Stimulated activated CD8-positive, alpha-beta memory T cell treated with anti-CD3 and anti-CD28 coated beads, Interleukin-15, amount 100 ng/mL, for 4 hours (primary cell): ENCODE data around the gene LOXL1.
"Not testable (repeated sequence)": the region's sequence is repeated elsewhere in the genome, so short reads cannot be mapped to it uniquely, and the experiment has no call there.

Experiments
- DNase-seq, 2 donors: peaks; one replicate each; pipeline ENCODE4 v3.0.0-alpha.2; 2020; ENCODE audit warnings: low read depth in 2 of 2

The LOXL1 gene

DNA sequence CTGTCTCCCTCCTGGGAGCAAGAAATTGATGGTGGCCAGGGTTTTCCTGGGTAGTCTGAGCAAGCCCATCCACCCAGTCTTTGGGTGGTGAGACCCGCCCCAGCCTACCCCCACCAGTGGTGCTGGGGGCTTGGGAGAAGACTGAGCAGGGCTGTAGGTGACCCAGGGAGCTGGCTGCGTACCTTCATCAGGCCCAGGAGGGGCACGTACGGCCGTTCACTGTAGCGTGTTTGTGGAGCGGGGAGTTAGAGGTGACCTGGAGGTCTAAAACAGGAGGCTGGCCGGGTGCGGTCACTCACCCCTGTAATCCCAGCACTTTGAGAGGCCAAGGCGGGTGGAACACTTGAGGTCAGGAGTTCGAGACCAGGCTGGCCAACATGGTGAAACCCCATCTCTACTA, 11.5 kb downstream of the LOXL1 start:
- DNase-seq = no peak

DNA sequence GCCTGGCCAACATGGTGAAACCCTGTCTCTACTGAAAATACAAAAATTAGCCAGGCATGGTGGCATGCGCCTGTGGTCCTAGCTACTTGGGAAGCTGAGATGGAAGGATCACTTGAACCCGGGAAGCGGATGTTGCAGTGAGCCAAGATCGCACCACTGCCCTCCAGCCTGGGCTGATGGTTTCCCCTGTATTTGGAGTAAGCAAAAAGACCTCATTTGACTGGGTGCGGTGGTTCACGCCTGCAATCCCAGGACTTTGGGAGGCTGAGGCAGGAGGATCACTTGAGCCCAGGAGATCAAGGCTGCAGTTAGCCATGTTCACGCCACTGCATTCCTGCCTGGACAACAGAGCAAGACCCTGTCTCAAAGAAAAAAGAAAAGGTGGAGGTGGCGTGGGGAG, 12.3 kb downstream of the LOXL1 start:
- not testable (repeated sequence) for DNase-seq

DNA sequence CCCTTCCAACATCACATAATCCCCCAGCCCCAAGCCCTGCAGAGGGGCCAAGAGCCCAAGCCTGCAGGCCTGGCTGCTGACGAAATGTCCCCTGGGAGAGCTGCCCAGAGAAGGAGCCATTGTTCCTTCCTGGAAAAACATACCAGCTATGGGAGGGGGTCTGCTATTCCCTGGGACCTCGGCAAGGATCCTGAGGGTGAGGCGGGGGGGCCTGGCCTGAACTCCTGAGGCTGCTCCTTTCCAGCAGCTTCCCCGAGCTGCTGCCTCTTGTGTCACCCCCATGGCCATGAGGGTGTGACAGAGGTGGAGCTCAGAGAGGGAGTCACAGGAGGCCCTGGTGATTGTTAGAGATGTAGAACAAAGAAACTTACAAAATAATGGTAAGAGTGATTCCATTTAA, 12.9 kb downstream of the LOXL1 start:
- no peak for DNase-seq

DNA sequence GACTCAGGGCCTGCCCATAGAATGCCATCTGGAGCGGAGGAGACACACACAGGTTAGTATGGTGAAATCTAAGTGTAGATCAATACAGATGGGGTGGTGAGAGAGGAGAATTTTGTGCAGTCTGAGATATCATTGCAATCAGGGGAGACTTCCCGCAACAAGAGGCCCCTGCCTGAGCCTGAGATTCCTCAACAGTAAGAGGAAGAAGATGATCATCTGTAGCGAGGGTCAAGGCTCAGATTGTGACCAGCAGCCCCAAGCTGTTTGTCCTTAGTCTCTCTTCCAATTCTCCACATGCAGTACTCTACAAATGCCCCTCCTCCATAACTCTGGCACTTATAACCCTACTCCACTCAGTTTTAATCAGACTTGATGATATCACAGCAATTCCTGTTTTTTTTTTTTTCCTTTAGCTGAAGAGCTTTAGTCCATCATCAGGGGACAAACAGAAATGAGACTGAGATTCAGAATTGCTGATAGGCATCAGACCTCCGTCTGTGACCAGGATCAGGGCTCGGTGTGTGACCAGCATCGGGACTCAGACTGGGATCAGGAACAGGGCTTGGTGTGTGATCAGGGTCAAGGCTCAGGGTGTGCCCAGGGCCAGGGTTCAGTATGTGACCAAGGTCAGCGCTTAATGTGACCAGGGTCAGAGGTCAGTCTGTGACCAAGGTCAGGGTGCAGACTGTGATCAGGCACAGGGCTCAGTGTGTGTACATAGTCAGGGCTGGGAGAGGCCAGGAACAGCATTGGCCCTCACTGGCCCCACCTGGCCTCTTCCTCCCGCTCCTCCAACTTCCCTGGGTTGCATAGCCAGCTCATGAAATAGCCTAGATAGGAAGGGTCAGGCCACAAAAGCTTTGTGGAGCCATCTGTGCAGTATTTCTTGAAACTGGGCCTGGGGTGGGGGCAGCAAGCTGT, 14.1 kb downstream of the LOXL1 start:
- no peak for DNase-seq

DNA sequence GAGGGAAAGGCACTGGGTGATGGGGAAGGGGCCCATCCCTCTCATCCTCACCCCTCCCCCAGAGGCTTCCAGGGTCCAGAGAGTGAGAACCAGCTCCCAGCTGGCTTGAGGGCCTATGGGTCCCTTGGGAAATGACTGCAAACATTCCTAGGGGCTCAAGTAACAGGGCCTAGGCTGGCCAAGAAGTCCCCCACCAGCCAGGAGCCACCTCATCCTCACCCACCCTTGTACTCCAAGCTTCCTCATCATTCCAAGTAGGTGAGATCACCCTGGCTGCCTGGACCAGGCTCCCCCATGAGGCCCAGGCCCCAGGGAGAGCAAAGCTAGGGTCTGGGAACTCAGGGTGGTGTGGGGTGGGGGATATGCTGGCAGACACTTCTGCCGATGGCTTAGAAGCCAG, 14.8 kb downstream of the LOXL1 start:
- no peak for DNase-seq

DNA sequence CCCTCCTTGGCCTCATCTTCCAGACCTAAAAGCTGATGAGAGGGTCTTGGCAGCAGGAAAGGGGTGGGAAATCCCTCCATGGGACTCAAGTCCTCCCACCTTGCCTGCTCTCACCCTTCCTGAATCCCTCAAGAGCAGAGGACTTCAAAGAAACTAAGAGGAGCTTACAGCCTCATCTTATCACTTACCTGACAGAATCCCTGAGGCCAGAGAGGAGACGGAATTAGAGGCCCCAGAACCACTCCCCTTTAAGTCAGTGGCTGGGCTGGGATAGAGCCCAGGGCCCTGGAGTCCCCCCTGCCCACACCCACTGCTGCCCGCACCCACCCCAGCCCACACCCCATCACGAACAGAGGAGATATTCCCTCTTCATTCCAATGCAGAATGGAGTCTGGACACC, 15.2 kb downstream of the LOXL1 start:
- no peak for DNase-seq

DNA sequence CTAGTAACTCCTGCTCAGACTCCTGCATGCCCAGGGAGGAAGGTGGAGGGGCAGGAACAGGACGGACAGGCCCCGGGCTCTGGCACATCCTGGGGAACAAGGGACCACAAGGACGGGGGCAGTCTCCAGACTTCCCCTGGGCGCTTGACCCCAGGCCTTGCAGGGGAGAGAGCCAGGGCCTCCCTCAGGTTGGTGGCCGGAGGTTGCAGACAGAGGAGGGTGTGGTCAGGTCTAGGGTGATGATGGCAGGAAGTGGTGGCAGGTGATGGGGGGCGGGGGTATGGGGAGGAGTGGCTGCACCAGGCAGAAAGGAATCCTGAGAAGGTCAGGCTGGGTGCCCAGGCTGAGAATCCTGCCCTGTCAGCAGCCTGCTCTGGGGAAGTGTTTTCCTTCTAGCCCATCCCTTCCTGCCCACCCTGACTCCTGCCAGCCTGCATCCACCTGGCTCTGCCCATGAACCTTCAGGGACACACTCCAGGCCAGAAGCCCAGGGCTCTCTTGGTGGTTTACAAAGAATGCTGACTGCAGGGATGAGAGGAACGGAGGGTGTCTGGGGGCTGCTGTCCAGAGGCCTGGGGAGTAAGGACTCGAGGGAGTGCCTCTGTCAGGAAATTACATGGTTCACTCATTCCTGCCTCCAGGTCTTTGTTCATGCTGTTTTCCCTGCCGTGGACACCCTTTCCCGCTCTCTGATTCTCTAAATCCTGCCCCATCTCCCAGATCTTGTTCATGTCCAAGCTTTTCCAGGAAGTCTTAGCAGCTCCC, 15.8 kb downstream of the LOXL1 start:
- no peak for DNase-seq

DNA sequence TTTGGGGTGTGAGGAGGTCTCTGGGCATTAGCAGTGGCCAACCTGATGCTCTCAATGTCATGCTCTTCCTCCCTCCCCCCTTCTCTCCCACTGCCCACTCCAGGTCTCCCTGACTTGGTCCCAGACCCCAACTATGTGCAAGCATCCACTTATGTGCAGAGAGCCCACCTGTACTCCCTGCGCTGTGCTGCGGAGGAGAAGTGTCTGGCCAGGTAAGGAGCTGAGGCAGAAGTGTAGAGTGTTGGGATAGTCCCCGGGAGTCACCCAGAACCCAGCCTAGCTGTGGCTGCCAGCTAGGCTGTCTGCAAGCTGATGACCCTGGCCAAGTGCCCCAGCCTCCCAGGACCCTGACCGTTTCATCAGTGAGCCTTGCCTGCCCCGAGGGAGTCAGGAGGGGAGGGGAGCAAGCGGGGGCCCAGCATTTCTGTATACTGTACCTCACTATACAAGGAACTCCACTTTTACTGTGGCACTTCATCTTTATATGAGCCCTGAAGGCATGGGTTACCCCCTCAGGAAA, 16.5 kb downstream of the LOXL1 start:
- no peak for DNase-seq

DNA sequence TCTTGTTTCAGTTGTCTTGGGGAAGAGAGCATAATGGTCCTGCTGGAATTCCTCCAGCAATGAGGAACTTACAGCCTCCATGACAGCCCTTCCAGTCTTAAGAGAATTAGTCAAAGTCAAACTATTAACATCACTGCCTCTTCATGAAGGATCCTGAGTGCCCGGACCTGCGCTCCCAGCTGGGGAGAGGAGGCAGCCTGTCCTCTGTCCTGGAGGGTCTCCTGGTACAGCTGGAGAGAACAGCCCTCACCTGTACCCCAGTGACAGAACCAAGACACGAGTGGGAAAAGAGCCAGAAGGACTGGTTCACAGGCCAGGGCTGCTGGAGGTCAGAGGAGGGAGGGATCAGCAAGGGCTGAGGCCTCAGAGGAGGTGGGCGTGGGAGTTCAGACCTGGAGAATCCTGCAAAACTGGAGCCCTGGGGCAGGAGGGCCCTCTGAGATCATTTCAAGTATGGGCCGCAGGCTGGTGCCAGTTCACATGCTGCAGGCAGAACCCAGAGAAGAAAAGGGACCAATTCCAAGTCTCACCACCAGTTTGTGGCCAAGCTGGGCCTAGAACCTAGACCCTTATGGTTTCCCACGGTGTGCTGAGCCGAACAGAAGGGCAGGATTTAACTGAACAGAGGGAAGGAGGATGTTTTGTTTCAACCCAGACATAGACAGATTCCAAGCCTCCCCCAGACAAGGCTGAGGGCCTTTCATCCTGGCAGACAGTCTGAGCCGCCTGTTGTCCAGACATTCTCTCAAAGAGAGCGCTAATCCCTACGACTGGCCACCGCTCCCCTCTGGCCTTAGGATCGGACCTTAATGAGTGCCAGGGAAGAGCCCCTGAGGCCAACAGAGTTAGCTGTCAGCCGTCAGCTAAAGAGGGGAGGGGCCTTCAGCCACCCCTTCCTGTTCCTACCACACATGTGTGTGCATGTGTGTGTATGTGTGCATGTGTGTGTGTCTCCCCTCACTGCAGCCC, 18.2 kb downstream of the LOXL1 start:
- DNase-seq = no peak

DNA sequence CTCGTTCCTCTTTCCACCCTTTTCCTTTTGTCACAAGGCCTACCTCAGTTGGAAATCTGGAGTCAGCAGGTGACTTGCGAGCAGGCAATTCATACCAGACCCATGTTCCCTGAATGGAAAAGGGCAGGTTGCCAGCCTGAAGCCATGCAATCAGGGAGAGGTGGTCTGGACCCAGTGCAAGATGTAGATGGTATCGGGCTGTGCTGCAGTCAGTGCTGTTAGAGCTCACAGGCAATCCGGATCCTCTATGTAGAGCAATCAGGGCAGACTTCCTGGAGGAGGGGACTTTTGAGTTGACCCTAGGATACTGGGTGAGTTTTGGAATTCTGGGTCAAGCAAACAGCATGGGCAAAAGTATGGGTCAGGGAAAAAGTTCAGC, 18.9 kb downstream of the LOXL1 start:
- DNase-seq = no peak

DNA sequence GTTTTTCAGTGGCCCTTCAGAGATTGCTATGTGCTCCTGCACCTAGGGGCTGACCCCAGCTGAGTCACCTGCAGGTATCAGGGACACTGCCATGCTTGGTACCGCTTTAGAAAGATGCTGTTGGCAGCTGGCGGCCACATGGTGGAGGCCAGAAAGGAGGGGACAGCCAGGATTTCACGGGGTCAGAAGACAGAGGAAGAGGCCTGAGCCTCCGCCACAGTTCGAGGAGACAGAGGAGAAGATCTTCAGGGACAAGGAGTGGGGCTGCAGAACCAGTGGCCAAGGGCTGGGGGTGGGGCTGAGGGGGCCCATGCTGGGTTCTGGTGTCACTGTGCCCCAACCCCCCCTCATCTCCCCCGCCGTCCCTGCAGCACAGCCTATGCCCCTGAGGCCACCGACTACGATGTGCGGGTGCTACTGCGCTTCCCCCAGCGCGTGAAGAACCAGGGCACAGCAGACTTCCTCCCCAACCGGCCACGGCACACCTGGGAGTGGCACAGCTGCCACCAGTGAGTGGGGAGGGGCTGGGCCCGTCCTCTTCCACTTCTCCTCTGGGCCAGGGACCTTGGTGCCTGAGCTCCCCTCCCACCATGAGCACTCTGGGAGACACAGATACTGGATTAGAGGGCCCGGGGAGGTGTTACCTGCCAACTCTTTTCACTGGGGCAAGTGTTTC, 19.9 kb downstream of the LOXL1 start:
- no peak for DNase-seq

DNA sequence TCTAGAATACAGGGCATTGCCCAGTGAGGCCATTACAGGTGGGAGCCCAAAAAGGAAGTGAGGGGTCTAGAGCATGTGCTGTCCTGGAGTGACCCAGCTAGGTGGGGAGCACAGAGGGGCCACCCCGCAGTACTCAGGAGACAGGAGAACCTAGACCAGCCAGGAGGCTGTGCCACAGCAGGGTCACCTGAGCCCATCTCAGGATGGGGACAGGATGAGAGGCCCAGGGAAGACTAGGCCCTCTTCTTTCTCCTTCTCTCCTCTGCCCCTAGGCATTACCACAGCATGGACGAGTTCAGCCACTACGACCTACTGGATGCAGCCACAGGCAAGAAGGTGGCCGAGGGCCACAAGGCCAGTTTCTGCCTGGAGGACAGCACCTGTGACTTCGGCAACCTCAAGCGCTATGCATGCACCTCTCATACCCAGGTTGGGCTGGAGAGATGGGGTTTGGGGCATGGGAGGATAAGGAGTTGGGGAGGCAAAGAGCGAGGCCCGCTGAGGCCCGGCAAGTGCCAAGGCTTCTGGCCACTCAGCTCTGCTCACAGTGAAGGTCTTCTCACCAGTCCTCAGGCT, 20.6 kb downstream of the LOXL1 start:
- DNase-seq = no peak

DNA sequence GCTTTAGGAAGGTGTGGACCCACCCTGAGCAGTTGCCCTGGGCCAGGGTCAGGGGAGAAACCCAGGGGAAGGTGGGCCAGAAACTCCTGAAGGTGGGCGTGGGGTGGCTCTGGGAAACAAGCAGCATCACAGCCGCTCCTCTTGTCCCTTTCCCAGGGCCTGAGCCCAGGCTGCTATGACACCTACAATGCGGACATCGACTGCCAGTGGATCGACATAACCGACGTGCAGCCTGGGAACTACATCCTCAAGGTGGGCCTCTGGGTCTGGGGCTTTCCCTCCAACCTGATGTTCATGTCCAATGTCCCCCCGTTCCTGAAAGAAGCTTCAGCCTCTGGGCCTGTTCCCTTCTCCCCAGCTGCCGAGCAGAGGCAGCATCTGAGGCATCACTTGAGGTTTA, 21.4 kb downstream of the LOXL1 start:
- no peak for DNase-seq

DNA sequence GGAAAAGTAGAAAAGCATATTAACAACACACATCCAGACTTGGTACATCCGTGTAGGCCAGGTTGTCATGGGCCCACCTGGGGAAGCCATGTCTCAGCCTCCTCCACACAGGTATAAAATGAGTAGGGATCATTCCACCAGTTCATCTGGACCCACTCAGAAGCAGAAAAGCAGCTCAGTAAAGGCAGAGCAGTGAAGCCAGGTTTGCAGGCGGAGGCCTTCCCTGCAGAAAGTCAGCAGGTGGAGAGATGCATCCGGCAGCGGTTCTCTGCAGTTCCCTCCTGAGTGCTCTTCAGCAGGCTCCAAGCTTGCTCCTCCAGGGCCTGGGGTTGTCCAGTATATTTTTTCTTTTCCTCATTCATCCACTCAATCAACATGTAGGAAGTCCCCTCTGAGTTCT, 22.1 kb downstream of the LOXL1 start:
- no peak for DNase-seq

DNA sequence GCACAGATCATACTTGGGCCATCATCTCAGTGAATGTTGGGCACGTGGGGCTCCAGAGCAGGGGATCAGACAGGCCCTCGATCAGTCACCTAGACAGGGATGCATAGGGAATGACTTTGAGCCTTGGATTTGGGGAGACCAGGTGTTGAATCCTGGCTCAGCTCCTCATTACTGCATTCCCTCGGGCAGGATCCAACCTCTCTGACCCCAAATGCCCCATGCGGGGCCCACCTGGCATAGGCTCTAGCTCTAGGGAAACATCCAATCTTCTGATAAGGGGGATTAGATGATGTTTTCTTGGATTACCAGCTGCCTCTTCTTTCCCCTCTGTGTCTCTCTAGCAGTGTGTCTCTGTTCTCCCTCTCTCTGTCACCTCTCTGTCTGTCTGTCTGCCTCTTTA, 22.7 kb downstream of the LOXL1 start:
- no peak for DNase-seq

DNA sequence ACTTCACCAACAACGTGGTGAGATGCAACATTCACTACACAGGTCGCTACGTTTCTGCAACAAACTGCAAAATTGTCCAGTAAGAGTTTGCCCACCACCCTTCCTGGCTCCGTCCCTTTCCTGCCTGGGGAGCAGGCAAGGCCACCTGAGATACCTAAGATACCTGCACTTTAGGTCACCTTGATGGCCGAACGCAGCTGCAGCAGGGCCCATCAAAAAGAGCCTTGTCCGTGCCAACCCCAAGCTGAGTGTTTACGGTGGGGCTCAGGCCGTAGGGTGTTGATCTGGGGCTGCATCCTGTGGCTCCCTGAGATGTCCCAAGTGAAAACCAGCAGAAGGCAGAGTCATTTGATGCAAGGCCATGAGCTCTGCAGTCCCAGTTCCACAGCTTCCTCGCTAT, 23.2 kb downstream of the LOXL1 start:
- DNase-seq = no peak

DNA sequence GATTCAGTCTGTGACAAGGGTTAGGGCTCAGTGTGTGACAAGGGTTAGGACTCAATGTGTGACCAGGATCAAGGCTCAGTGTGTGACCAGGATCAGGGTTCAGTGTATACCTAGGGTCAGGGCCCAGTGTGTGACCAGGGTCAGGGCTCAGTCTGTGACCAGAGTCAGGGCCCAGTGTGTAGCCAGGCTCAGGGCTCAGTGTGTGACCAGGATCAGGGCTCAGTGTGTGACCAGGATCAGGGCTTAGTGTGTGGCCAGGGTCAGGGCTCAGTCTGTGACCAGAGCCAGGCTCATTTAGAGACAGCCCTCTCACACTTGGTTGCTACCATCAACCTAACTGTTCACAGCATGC, 24.2 kb downstream of the LOXL1 start:
- DNase-seq = no peak

DNA sequence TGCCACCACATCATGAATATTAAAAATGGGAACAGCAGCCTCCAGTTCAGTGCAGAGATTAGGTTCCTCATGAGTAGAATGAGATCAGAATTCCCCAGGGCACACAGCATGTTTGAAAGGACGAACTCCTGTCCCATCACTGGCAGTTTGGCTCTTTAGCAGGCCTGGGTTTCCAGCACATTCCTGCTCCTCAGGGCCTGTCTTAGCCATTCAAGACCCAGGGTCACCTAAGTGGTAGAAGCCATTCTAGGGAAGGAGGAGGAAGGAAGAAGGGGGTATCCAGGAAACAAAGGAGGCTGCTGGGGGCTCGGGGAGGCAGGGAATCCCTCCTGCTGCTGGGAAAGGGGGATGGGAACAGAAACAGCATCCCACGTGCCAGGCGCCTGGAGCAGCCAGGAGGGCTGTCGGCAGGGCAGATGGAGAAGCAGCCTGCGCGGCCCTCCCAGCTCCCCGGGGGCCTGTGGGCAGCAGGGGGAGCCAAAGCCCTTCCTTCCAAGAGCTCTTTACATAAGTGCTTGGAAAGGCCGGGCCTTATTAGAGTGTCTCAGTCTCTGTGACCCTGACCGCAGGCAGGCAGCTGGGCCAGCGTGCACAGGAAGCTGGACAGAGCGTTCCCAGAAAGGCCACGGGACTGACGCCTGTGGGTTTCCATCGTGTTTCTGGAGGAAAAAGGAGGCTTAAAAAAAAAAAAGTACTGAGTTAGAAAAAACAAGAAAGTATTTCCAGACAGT, 24.7 kb downstream of the LOXL1 start:
- peak; percentile 34 to 43 for DNase-seq

DNA sequence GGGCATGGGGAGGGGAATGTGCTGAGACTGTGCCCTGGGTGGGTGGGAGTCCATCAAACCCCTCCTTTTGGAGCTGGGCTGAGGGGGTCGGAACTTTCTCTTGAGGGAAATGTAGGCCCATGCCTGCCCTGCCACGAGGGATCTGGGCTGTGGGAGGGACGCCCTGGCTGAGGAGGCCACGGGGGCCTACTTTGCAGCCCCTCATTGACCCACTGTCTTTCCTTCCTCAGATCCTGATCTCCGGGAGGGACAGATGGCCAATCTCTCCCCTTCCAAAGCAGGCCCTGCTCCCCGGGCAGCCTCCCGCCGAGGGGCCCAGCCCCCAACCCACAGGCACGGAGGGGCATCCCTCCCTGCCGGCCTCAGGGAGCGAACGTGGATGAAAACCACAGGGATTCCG, 25.3 kb downstream of the LOXL1 start:
- DNase-seq = no peak
